Eye (tissue), 1 donor: Measurements from ENCODE around the gene MDFIC.

Experiments
- DNase-seq: peaks from one replicate; pipeline ENCODE4 v3.0.0-alpha.2; 2015

Gene MDFIC

GRCh38 chr7:115004121-115004520 lies 82.2 kb downstream of the MDFIC start:
- DNase-seq = no peak

- peak; percentile 18 for DNase-seq
Measured at GRCh38 chr7:115005251-115005650, 83.4 kb downstream of the MDFIC start.

GRCh38 chr7:115005953-115006352 lies 84.1 kb downstream of the MDFIC start:
- DNase-seq = peak; percentile 26

- DNase-seq = no peak
Measured at GRCh38 chr7:115007751-115008150, 85.9 kb downstream of the MDFIC start.

GRCh38 chr7:115008465-115009114 lies 86.7 kb downstream of the MDFIC start:
- DNase-seq = no peak

- no peak for DNase-seq
Measured at GRCh38 chr7:115009139-115009538, 87.2 kb downstream of the MDFIC start.

GRCh38 chr7:115009736-115010440 lies 88.0 kb downstream of the MDFIC start:
- no peak for DNase-seq

GRCh38 chr7:115010441-115010820 lies 88.5 kb downstream of the MDFIC start:
- DNase-seq = no peak

GRCh38 chr7:115013886-115014285 lies 92.0 kb downstream of the MDFIC start:
- DNase-seq = no peak

GRCh38 chr7:115014794-115015193 lies 92.9 kb downstream of the MDFIC start:
- no peak for DNase-seq

- DNase-seq = no peak
Measured at GRCh38 chr7:115015619-115016018, 93.7 kb downstream of the MDFIC start.

- no peak for DNase-seq
Measured at GRCh38 chr7:115019882-115020605, 98.2 kb downstream of the MDFIC start.

- DNase-seq = no peak
Measured at GRCh38 chr7:115023219-115023618, 101.3 kb downstream of the MDFIC start.

GRCh38 chr7:115024276-115024675 lies 102.4 kb downstream of the MDFIC start:
- no peak for DNase-seq

GRCh38 chr7:115032715-115033703 lies 111.1 kb downstream of the MDFIC start:
- no peak for DNase-seq

- DNase-seq = no peak
Measured at GRCh38 chr7:115033917-115034459, 112.1 kb downstream of the MDFIC start.

- DNase-seq = no peak
Measured at GRCh38 chr7:115034515-115034914, 112.6 kb downstream of the MDFIC start.

GRCh38 chr7:115037128-115037802 lies 115.4 kb downstream of the MDFIC start:
- no peak for DNase-seq

GRCh38 chr7:115038158-115038557 lies 116.3 kb downstream of the MDFIC start:
- DNase-seq = no peak

GRCh38 chr7:115040057-115040456 lies 118.2 kb downstream of the MDFIC start:
- no peak for DNase-seq

- DNase-seq = no peak
Measured at GRCh38 chr7:115040495-115040894, 118.6 kb downstream of the MDFIC start.

- DNase-seq = no peak
Measured at GRCh38 chr7:115042596-115042995, 120.7 kb downstream of the MDFIC start.
